Stimulated activated CD8-positive, alpha-beta memory T cell treated with anti-CD3 and anti-CD28 coated beads, Interleukin-2, amount 100 ng/mL, for 48 hours (primary cell): ENCODE results near the gene PACRG.
"Not testable (repeated sequence)": the region's sequence is repeated elsewhere in the genome, so short reads cannot be mapped to it uniquely, and the experiment has no call there.

Source experiments
- DNase-seq, 2 donors: peaks; one replicate each; pipeline ENCODE4 v3.0.0-alpha.2; 2020; ENCODE audit warnings: low read depth in 2 of 2

PACRG gene

DNA sequence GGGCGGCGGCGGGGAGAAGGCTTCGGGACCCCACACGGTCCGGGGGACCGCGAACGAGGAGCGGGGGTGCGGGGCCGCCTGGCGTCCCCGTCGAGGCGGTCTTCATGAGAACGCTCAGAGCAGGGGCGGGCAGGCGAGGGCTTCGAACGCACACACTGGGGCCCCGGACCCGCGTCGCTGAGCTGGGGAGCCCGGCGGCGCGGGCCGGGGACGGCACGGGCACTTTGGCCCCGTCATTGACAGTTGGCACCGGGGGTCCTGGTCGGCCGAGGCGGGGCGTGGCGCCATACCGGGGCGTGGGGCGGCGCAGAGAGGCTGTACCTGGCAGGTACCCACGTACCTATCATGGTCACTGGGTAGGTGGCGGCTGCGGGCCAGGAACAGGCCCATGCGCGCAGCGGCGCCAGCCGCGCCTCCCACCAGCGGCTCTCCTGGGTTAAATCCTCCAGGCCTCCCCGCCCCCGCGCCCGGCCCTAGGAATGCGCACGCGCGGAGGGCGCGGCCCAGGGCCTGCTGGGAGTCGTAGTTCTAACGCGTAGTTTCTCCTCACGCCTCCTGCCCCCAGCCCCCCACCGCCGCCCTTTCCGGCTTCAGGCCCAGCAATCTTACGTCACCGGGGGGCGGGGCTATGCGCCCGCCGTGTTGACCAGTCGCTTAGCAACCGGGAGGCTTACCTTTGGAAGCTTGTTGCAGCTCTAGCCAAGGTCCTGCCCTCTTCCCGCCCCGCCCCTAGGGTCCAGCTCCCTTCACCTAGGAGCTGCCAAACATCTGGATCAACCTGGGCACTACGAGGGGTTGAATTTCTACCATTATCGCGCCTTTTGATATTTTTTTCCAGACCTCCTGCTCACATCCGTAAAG, at the start of gene PACRG, which contains the start of gene PRKN:
TSS of gene PACRG (plus strand) at position 653 of the 861 bp plus-strand sequence.
TSS of gene PRKN (minus strand) at position 445 of the 861 bp plus-strand sequence.
- DNase-seq: peak; percentile 97 to 98

DNA sequence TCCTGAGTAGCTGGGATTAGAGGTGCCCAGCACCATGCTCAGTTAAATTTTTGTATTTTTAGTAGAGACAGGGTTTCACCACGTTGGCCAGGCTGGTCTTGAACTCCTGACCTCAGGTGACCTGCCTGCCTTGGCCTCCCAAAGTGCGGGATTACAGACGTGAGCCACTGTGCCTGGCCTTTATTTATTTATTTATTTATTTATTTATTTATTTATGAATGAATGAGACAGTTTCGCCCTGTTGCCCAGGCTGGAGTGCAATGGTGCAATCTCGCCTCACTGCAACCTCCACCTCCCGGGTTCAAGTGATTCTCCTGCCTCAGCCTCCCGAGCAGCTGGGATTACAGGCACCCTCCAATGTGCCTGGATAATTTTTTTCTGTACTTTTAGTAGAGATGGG, 48.9 kb upstream of the PACRG start:
- not testable (repeated sequence) for DNase-seq

DNA sequence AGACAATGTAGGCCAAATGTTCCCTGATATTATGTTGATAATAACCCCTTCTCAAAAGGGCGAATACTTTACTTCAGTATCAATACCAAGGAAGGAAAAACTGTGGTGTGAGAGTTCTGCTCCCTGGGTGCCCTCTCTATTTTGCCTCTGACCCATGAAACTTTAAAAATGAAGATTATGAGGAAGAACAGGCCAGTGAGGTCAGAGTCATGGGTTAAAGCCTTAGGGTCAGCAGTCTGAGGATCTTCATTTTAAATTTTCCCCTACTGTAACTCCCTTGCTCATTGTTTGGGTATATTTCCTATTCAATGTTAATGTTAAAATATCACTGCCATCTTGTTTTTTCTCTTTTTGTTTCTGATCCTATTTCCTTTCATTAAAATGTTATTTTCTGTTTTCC, 48.1 kb upstream of the PACRG start:
- no peak for DNase-seq

DNA sequence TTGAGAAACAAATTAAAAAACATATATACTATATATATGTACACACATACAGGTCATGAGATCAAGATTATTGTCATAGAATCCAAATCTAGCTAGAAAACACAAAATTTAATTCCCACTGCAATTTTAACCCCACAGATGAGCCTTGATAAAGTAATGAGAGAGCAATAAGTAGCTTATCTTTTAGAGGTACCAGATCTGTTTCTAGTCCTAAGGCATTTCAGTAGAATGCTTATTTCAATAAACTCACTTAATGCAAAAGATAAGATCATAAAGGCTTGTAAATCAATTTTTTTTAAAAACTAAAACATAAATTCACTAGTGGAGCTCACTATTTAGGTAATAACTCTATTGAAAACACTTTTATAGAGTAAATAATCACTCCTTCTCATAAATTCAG, 47.4 kb upstream of the PACRG start:
- DNase-seq: no peak

DNA sequence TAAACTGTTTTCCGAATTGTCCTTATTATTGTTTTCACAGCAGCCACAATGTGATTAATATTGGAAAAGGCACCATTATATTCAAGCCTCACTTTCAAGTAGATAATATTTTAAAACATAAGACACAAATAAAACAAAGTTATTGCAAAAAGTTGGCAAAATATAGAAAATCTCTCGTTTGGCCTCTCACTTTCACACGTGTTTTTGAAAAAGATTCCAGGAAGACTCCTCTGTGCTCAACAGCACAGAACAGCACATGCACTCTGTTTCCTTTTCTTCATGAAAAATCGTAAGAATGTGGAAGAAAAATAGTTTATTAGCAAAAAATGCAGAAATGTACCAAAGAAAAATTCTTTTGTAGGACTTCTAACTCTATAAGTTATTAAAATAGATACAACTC, 46.9 kb upstream of the PACRG start:
- DNase-seq: no peak

DNA sequence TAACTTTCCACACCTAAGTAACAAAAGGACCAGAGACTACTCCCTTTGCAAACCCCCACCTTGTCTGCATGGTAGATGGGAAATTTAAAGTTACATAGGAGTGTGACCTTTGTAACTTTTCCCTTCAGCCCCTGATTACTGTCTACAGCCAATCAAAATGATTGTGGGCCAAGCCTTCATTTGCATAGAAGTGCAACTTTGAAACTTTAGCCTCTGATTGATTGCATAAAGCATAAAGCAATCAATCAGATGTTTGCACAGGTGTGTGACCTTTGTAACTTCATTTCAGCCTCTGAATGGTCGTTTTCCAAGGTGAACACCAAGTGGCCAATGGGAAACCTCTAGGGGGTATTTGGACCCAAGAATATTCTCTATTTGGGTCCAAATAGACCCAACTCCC, 46.3 kb upstream of the PACRG start:
- DNase-seq: no peak

DNA sequence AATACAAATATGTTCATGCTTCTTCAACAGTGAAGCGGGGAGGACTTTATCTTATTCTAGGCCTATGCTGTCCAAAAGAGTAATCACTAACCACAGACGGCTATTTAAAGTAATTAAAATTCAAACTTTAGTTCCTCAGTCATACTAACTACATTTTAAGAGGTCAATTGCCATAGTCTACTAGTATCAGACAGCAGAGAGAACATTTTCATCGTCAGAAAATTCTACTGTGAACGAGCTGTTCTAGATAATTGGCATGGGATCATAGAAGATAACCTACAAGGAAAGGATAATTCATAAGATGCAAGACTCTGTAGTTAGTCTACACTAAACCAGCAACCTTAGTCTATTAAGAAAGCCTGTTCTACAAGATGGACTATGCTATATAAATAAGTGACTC, 44.6 kb upstream of the PACRG start:
- DNase-seq: no peak

DNA sequence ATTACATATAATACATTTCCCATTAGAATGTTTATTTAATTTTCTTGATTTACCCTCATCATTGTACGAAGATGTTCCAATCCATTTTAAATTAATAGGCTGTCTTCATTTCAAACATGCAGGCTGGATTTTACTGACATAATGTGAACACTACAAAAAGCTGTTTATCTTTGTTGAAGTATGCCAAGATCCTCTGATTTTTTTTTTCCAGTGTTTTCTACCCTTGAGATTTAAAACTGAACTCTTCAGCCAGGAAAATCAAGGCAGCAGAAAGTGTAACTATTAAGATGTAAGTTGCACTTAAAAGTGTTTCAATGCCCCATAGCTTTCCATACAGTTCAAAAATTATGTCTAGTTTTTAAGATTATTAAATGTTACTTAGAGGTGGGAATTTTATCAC, 43.7 kb upstream of the PACRG start:
- no peak for DNase-seq

DNA sequence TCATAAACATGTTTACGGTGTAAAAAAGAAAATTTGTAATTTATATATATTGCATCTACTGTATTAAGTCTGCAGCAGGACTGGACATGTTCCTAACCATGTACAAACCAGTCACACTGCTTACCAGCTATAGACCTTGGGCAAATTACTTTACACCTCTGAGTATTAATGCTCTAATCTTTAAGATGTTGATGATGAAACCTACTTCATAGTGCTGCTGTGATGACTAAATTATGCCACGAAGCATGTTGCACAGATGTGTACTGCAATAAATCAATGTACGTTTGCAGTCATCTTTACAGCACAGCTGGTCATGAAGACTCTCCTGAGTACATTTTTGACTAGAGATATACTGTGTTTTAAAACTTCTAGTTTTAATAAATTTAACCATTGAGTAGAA, 42.8 kb upstream of the PACRG start:
- no peak for DNase-seq

DNA sequence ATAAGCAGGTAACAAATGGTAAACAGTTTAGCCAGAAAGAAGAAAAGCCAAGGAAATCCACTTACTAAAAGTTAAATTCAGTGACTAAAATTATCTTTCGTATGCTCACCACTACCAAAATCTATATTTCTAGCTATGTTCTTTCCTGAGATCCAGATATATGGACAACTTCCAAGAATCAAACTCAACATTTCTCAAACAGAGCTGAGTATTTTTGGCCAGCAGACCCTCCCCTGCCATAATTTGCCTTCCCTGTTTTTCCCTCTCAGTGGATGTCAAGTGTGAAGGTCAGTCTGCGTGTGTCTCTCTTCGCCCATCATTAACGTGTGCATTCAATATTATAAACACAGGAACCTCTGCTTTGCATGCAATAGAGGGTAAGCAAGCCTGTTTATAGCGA, 42.2 kb upstream of the PACRG start:
- no peak for DNase-seq

DNA sequence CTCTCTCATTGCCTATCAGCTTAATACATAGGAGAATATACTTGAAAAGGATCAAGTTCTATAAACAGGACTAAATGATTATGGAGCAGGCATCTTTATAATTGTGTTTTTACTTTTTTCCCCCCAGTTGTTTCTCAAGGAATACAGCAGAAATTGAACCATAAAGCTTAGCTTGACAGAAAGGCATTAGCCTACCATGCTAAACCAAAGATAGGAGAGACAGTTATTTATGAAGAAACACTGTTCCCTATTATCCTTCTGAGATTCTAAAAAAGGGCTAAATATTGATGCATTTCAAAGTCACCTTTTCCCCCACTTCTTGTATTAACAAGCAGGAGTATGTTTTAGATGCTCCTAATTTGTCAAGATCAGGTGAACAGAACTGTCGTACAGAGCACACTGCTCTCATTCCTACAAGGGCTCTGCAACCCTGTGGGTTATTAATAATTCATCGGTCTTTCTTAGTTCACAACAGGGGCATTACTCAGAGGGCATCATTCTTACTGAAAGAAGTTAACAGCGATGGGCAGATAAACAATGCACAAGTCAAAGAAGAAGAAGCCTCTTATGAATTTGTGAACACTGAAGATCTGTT, 38.9 kb upstream of the PACRG start:
- DNase-seq: no peak

DNA sequence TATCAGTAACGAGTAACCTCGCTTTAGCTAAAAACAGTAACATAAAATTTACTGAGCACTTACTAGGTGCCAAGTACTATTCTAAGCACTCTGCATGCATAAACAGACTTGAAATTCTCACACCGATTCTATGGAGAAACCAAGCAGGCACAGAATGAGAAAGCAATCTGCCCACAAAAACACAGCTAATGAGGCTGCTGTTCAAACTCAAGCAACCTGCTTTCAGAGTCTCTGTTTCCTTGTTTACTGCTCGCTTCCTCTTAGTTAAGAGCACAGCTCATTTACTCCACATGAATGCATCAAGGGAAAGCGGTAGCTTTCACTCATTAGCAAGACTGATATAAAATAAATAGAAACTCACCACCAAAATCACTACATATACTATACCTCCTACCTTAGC, 37.6 kb upstream of the PACRG start:
- no peak for DNase-seq

DNA sequence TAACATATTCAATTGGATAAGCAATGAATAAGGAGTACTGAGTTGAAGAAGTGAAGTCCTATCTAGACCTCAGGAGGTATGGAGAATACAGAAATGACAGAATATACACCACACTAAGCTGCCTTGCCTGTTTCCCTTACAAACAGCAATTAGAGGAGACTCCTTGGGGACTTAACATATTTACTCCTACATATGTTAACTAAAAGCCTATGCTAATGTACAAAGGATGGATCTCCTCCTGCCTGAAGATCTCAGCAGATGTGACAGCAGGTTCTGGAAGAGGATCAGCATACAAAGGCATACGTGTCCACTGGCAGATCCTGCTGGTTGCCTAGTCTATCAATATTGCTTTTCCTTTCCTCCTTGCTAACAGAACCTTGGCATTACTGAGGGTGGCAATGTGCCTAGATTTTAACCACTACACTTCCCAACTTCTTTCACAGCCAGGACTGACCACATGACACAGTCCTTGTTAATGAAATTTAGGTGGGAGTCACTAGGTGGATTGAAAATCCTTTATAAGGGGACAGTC, 29.8 kb upstream of the PACRG start:
- DNase-seq: no peak

DNA sequence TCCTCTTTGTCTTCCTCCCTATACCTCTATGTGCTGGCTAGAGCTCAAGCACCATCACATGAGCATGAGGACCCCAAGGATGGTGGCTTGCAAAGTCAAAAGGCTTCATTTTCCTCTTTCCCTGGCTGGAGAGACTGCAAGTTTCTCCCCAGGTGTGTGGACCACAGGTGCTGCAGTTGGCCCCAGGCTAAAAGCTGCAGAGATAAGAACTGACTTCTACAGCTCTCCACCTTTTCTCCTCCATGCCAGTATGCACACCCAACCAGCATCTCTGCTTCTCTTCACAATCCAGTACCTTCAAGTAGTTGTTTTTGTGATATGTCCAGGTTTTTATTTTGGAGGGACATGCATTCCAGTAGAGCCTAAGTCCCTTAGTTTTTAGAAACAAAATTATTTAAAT, 29.3 kb upstream of the PACRG start:
- DNase-seq: no peak

DNA sequence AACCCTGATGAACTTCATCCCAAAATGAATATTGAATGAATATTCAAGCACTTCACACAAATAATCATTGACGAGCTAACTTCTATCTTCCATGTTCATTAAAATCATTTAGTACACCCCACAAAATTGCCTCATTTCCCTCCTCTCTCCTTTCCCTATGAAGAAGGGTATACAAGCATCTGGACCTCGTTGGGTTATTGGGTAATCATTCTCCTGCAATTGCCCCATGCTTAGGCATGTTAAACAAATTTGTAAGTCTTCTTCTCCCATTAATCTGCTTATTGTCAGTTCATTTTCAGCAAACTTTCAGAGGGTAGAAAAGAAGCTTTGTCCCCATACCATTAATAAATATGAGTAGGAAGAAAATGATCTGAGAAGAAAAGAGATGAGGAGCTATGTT, 27.8 kb upstream of the PACRG start:
- no peak for DNase-seq

DNA sequence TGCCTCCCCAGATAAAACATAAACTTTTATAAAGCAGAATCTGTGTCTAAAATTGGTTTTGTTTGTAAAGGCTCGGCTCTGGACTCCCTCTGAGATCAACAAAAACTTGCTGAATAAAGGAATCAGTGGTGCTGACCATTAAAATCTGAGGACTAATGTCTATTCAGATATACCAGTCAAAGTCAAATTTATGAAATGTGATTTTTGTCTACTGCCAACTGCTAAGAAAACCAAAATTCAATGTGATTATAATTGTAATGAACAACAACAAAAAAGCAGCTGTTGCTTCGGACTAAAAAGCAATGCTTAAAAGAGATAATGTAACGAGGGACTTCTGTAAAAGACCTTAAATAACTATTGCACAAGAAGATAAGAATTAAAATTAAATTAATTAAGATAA, 26.8 kb upstream of the PACRG start:
- no peak for DNase-seq

DNA sequence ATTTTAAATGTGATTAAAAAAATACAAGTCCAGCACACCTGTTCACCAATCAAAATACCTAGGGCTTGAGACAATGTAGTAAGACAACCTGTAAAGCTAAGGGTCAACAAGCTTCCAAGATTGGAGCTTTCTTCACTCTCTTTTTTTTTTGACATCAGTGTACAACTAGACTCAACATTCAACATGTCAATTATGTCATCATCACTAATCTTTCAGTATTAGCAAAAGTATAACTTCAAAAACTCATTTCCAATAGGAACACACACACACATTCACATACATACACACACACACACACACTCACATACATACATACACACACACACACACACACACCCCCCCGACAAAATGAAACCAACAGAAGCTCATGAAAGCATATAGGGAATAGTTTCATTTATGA, 26.2 kb upstream of the PACRG start:
- DNase-seq: no peak

DNA sequence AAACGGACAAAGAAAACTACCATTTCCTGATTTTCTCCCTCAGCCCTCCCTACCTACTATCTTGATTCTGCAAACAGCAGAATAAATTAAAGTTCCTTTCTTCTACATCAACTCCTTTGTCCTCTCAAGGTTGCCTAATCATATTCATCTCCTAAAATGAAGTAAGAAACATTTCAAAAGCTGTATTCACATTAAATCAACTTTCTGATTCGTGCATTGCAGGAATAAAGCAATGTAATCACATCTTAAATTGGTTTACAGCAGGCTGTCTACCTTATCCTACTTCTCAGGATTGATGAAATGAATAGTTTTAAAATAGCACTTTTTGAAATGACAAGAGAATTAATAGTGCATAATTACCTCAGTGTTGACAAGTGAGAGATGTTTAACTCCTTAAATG, 25.3 kb upstream of the PACRG start:
- DNase-seq: no peak

DNA sequence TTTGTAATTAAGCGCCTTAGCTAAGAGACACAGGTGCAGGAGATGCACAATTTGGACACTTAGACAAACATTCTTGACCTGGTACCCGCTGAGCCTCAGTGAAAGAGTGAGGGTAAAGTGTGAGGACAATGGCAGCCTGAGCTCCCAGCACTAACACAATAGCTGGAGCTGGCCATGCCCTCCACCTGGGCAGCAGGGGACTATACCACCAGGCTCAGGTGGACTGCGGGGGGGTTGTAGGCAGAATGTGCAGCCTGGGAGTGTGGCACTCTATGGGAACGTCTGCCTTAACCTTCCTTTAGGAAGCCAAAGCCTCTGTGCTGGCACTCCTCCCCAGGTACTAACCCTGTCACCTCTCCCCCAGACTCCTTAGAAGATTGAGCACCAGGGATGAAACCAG, 23.8 kb upstream of the PACRG start:
- DNase-seq: no peak

DNA sequence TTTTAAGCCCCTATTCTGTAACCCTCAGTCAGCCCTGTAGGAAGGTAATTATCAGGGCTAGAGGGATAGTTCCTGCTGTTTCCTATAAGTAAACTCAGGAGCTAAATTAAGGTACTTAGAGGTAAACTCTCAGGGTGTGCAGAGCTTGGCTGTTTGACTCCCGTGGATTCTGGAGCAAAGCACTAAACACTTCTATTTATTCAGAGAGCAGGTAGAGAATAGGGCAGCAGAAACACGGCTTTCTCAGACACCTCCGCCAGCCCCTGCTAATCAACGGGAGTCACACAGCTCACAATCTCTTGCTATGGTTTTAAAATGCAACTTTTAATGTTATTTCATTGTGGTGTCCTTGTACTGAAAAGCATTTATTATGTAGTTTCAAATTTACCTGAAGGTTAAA, 22.0 kb upstream of the PACRG start:
- DNase-seq: no peak

DNA sequence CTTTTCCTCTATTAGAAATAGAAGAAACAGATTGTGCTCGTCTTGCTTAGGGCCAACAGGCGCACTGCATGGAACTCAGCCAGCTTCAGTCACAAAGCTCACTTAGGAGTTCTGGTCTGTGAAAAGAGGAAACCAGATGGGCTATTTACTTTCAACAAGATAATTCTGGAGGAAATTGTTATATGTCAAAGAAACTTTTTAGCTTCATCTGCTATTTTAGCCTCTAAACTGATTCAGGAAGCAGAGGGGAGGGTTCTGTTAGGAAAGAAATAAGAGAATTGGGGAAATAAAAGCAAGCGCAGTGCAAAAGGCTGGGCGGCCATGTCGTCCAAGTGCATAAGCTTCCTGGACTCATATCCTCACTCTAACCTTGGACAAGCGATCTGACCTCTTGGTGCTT, 21.5 kb upstream of the PACRG start:
- DNase-seq: no peak

DNA sequence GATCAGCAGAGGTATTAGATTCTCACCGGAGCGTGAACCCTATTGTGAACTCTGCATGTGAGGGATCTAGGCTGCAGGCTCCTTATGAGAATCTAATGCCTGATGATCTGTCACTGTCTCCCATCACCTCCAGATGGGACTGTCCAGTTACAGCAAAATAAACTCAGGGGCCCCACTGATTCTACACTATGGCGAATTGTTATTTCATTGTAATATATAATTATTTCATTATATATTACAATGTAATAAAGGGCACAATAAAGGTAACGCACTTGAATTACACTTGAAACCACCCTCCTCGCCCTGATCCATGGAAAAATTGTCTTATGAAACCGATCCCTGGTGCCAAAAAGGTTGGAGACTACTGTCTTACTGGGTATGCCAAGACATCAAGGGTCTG, 18.8 kb upstream of the PACRG start:
- DNase-seq: no peak

DNA sequence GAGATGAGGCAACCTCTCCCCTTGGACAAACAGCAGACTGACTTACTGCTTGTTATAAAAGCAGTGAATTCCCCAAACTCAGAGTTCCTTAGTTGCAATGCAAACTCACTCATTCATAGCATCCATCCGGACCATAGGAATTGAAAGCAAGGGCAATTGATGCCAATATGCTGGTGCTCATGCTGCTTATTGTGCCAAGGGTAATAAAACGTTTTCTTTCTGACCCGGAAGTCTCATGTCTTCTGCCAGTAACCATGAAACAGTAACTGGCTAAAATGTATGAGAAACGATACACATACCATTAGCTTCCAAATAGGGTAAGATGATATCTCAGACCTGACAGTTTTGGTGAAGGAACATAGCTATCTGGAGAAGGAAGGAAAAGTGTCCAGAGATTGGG, 18.3 kb upstream of the PACRG start:
- no peak for DNase-seq
